H9 (cell line): ENCODE data around the gene POU2F2. TPM values are rescaled to one million over a fixed set of nuclear protein-coding genes. Genes with fewer than 3 reads are reported as not detected.

Source experiments
- DNase-seq: peaks from one replicate; pipeline ENCODE4 v3.0.0-alpha.2; 2017
- H2AFZ ChIP-seq: one replicate; pipeline ENCODE4 v1.6.1; 2013; ENCODE audit warnings: mild to moderate bottlenecking, low read length, control low read depth, moderate library complexity
- H2AK5ac ChIP-seq: 2 replicates; pipeline ENCODE4 v1.6.1; 2013; ENCODE audit warnings: low read length, control low read depth, mixed read lengths; ENCODE audit not compliant: insufficient read length
- H2BK120ac ChIP-seq: one replicate; pipeline ENCODE4 v1.6.1; 2013; ENCODE audit warnings: low read depth, mild to moderate bottlenecking, low read length, control low read depth, inconsistent platforms; ENCODE audit not compliant: poor library complexity, severe bottlenecking
- H2BK12ac ChIP-seq: 2 replicates; pipeline ENCODE4 v1.6.1; 2013; ENCODE audit warnings: low read length, control low read depth, mixed read lengths, low read depth; ENCODE audit not compliant: insufficient read length
- H2BK15ac ChIP-seq: 2 replicates; pipeline ENCODE4 v1.6.1; 2013; ENCODE audit warnings: low read depth, low read length, control low read depth
- H2BK20ac ChIP-seq: one replicate; pipeline ENCODE4 v1.6.1; 2013; ENCODE audit warnings: low read depth, mild to moderate bottlenecking, low read length, control low read depth, inconsistent platforms; ENCODE audit not compliant: poor library complexity, severe bottlenecking
- H2BK5ac ChIP-seq: 2 replicates; pipeline ENCODE4 v1.6.1; 2013; ENCODE audit warnings: low read length, control low read depth, mixed read lengths; ENCODE audit not compliant: insufficient read length
- H3K14ac ChIP-seq: 2 replicates; pipeline ENCODE4 v1.6.1; 2013; ENCODE audit warnings: low read length, control low read depth; ENCODE audit not compliant: insufficient read depth
- H3K18ac ChIP-seq: 2 replicates; pipeline ENCODE4 v1.6.1; 2013; ENCODE audit warnings: low read depth, mild to moderate bottlenecking, mixed read lengths, low read length, control low read depth; ENCODE audit not compliant: insufficient read length
- H3K23ac ChIP-seq: 2 replicates; pipeline ENCODE4 v1.6.1; 2013; ENCODE audit warnings: low read length, control low read depth, mixed read lengths, low read depth; ENCODE audit not compliant: insufficient read length
- H3K23me2 ChIP-seq: 2 replicates; pipeline ENCODE4 v1.6.1; 2013; ENCODE audit warnings: low read depth, mild to moderate bottlenecking, mixed read lengths, low read length, control low read depth; ENCODE audit not compliant: insufficient read length, poor library complexity, severe bottlenecking
- H3K27ac ChIP-seq: 2 replicates; pipeline ENCODE4 v1.5.1; 2013; ENCODE audit warnings: low read length, control low read depth, mixed read lengths, low read depth; ENCODE audit not compliant: insufficient read length
- H3K27me3 ChIP-seq: 2 replicates; pipeline ENCODE4 v1.6.1; 2013; ENCODE audit warnings: low read length, control low read depth, inconsistent platforms; ENCODE audit not compliant: insufficient read depth
- H3K4ac ChIP-seq: 2 replicates; pipeline ENCODE4 v1.6.1; 2013; ENCODE audit warnings: low read depth, mild to moderate bottlenecking, control low read depth, inconsistent platforms, low read length, moderate library complexity
- H3K4me1 ChIP-seq: 2 replicates; pipeline ENCODE4 v1.6.1; 2013; ENCODE audit warnings: low read length, control low read depth, inconsistent platforms; ENCODE audit not compliant: insufficient read depth
- H3K4me2 ChIP-seq: 2 replicates; pipeline ENCODE4 v1.6.1; 2013; ENCODE audit warnings: low read length, control low read depth, mixed read lengths; ENCODE audit not compliant: insufficient read length, insufficient read depth
- H3K56ac ChIP-seq: 2 replicates; pipeline ENCODE4 v1.6.1; 2013; ENCODE audit warnings: low read depth, mild to moderate bottlenecking, mixed read lengths, low read length, control low read depth; ENCODE audit not compliant: insufficient read length
- H3K79me1 ChIP-seq: 2 replicates; pipeline ENCODE4 v1.6.1; 2013; ENCODE audit warnings: low read depth, mild to moderate bottlenecking, moderate library complexity, low read length, control low read depth, inconsistent platforms; ENCODE audit not compliant: insufficient read depth, poor library complexity, severe bottlenecking
- H3K79me2 ChIP-seq: 2 replicates; pipeline ENCODE4 v1.6.1; 2013; ENCODE audit warnings: low read length, control low read depth, inconsistent platforms; ENCODE audit not compliant: insufficient read depth
- H3K9ac ChIP-seq: 2 replicates; pipeline ENCODE4 v1.6.1; 2013; ENCODE audit warnings: low read length, control low read depth, mixed read lengths; ENCODE audit not compliant: insufficient read length; ENCODE audit errors: extremely low read depth
- H3K9me3 ChIP-seq: one replicate; pipeline ENCODE4 v1.6.1; 2013; ENCODE audit warnings: low read depth, low read length, inconsistent platforms; ENCODE audit not compliant: control insufficient read depth
- H3T11ph ChIP-seq: one replicate; pipeline ENCODE4 v1.6.1; 2013; ENCODE audit warnings: mild to moderate bottlenecking, low read length, control low read depth, inconsistent platforms
- H4K20me1 ChIP-seq: one replicate; pipeline ENCODE4 v1.6.1; 2013; ENCODE audit not compliant: control insufficient read depth, insufficient read length, insufficient read depth
- H4K5ac ChIP-seq: 2 replicates; pipeline ENCODE4 v1.6.1; 2013; ENCODE audit warnings: low read depth, mild to moderate bottlenecking, mixed read lengths, low read length, control low read depth; ENCODE audit not compliant: insufficient read length
- H4K8ac ChIP-seq: replicated peaks from 2 replicates; pipeline ENCODE4 v1.6.1; 2013; ENCODE audit warnings: low read length, control low read depth, mixed read lengths, low read depth; ENCODE audit not compliant: insufficient read length
- H4K91ac ChIP-seq: 2 replicates; pipeline ENCODE4 v1.6.1; 2013; ENCODE audit warnings: low read depth, mild to moderate bottlenecking, moderate library complexity, mixed read lengths, low read length, control low read depth; ENCODE audit not compliant: insufficient read length
- H3K27ac Mint-ChIP-seq, 3 experiments: 2 replicates in 2 of 3; 3 replicates in 1 of 3; pipeline ENCODE4 v1.8.0; 2020 to 2021; ENCODE audit warnings: mixed read lengths in 3 of 3, mild to moderate bottlenecking in 1 of 3, moderate library complexity in 1 of 3
- H3K27me3 Mint-ChIP-seq: 2 replicates; pipeline ENCODE4 v1.8.0; 2021; ENCODE audit warnings: low read depth, mild to moderate bottlenecking, moderate library complexity, mixed read lengths
- H3K36me3 Mint-ChIP-seq, 3 experiments: 2 replicates in 2 of 3; 3 replicates in 1 of 3; pipeline ENCODE4 v1.8.0; 2020 to 2021; ENCODE audit warnings: low read depth in 3 of 3, mixed read lengths in 3 of 3; ENCODE audit not compliant: insufficient read depth in 1 of 3
- H3K4me1 Mint-ChIP-seq, 2 experiments: 2 replicates each; pipeline ENCODE4 v1.8.0; 2020; ENCODE audit warnings: mixed read lengths in 2 of 2
- H3K4me3 Mint-ChIP-seq, 2 experiments: 2 replicates in 1 of 2; 3 replicates in 1 of 2; pipeline ENCODE4 v1.8.0; 2020 to 2021; ENCODE audit warnings: mild to moderate bottlenecking in 2 of 2, mixed read lengths in 2 of 2, moderate library complexity in 1 of 2
- H3K9me3 Mint-ChIP-seq, 2 experiments: 2 replicates in 1 of 2; 3 replicates in 1 of 2; pipeline ENCODE4 v1.8.0; 2020; ENCODE audit warnings: mild to moderate bottlenecking in 2 of 2, mixed read lengths in 2 of 2, moderate library complexity in 1 of 2
- CTCF ChIP-seq: fragments of 200-600 bp; sonication (generic); conservative IDR thresholded peaks from 3 replicates; pipeline ENCODE4 v1.8.0; 2021; ENCODE audit warnings: antibody characterized with exemption, mild to moderate bottlenecking
- WGBS: extraction: QIAGEN DNeasy Blood & Tissue Kit; methylation state at CpG from one replicate; pipeline ENCODE4 v1.1.7; 2013; ENCODE audit warnings: missing lambda C conversion rate, low lambda C conversion rate, mixed read lengths; ENCODE audit not compliant: insufficient read length; ENCODE audit errors: extremely low coverage; 5-methylcytosine and 5-hydroxymethylcytosine counted together
- total RNA-seq: library from RNA; stranded (reverse); gene quantifications from 2 replicates; pipeline ENCODE4 v1.2.1, GENCODE V29; 2021

The POU2F2 gene
- total RNA-seq, 1 experiment from 2014 or later, result 2.9 TPM

GRCh38 chr19:42095814-42096230 is 36.4 kb downstream of the POU2F2 start:
- H3K4ac ChIP-seq, result no peak overlapping the region
- DNase-seq, result peak; percentile 93
- no CpG with 5 or more reads among the region's 28 CpGs for WGBS
- Mint-ChIP-seq H3K27me3 (peaks cover 16% of the 10 kb centered on the region), H3K27ac (no peak overlapping the region), H3K36me3 (no peaks in the 10 kb centered on the region; a peak in 1 of 7 replicates), H3K4me3 (peak overlapping the region; percentile 52 to 77), H3K9me3 (no peaks in the 10 kb centered on the region), H3K4me1 (peaks cover 9 to 31% of the 10 kb centered on the region in 2 experiments)
- H2BK5ac ChIP-seq, result no peak overlapping the region
- no peak overlapping the region for H2AFZ ChIP-seq
- H3K4me2 ChIP-seq, result peak overlapping the region; percentile 9
- no peak overlapping the region for H4K5ac ChIP-seq
- H2AK5ac ChIP-seq, result no peak overlapping the region
- no peaks in the 10 kb centered on the region for H3K79me1 ChIP-seq
- no peak overlapping the region for H3K9ac ChIP-seq
- H3K23me2 ChIP-seq, result no peaks in the 10 kb centered on the region
- no peak overlapping the region for H2BK15ac ChIP-seq
- H3K23ac ChIP-seq, result no peak overlapping the region
- H3K18ac ChIP-seq, result no peak overlapping the region
- H4K20me1 ChIP-seq, result no peaks in the 10 kb centered on the region
- no peaks in the 10 kb centered on the region for H3K27me3 ChIP-seq
- H2BK20ac ChIP-seq, result no peak overlapping the region
- no peaks in the 10 kb centered on the region for H3K79me2 ChIP-seq
- no peak overlapping the region for H2BK12ac ChIP-seq
- H2BK120ac ChIP-seq, result no peak overlapping the region
- no peak overlapping the region for H3K14ac ChIP-seq
- H4K8ac ChIP-seq, result no peak overlapping the region
- no peak overlapping the region for H3T11ph ChIP-seq
- no peak overlapping the region for H4K91ac ChIP-seq
- H3K27ac ChIP-seq, result no peak overlapping the region
- no peaks in the 10 kb centered on the region for H3K9me3 ChIP-seq
- H3K56ac ChIP-seq, result no peak overlapping the region
- no peaks in the 10 kb centered on the region; the same call in 1 of the 2 replicates for H3K4me1 ChIP-seq
- TF ChIP-seq CTCF, result no peak
